B cell (primary cell): Measurements from ENCODE around the gene ANKRD33B. TPM values are rescaled to one million over a fixed set of nuclear protein-coding genes. Genes with fewer than 3 reads are reported as not detected.
A peak's percentile ranks its signal among the peaks of the same experiment; 100 is the strongest.

ENCODE experiments used
- ATAC-seq: fragments of 200-7000 bp; cut with Tn5 transposase; one replicate; pipeline ENCODE4 v1.10.0; 2021; ENCODE audit warnings: low read depth, mild to moderate bottlenecking, moderate number of reproducible peaks, moderate library complexity
- CTCF ChIA-PET: fragments of 350-600 bp; sonication (Branson Sonifier 250); formaldehyde crosslinking; loops from one replicate; lab custom pipeline; 2021; ENCODE audit warnings: antibody characterized with exemption, inconsistent platforms; lab: Charles Lee
- POLR2A ChIA-PET: fragments of 350-600 bp; sonication (Branson Sonifier 250); formaldehyde crosslinking; loops from one replicate; lab custom pipeline; 2021; ENCODE audit warnings: antibody characterized with exemption; lab: Charles Lee
- DNase-seq: peaks from one replicate; pipeline ENCODE4 v3.0.0; 2013
- H2AFZ ChIP-seq: 2 replicates; pipeline ENCODE4 v1.6.1; 2012; ENCODE audit warnings: mild to moderate bottlenecking, low read depth, low read length; ENCODE audit not compliant: insufficient read depth, poor library complexity, severe bottlenecking
- H3K27ac ChIP-seq, 2 donors: 1 replicate in 1 of 2; 2 replicates in 1 of 2; pipeline ENCODE4 v1.5.1; 2012 to 2013; ENCODE audit warnings: low read length in 2 of 2, mild to moderate bottlenecking in 2 of 2, moderate library complexity in 1 of 2
- H3K27me3 ChIP-seq, 4 experiments: fragments of 200-600 bp in 1 of 4; sonication (generic) in 1 of 4; replicated peaks in 1 of 4; 1 replicate in 2 of 4; 2 replicates in 2 of 4; pipeline versions ENCODE4 v1.6.1 to v1.7.0; 2013 to 2016; ENCODE audit warnings: low read length in 3 of 4, mild to moderate bottlenecking in 2 of 4, mixed read lengths in 1 of 4, moderate library complexity in 1 of 4; ENCODE audit not compliant: insufficient read depth in 4 of 4, control insufficient read depth in 3 of 4; ENCODE audit errors: control extremely low read depth in 1 of 4
- H3K36me3 ChIP-seq, 2 experiments: replicated peaks in 1 of 2; 1 replicate in 1 of 2; 2 replicates in 1 of 2; pipeline versions ENCODE4 v1.6.1 to v1.7.1; 2013; ENCODE audit warnings: low read length in 1 of 2; ENCODE audit not compliant: insufficient read depth in 2 of 2, control insufficient read depth in 1 of 2; ENCODE audit errors: control extremely low read depth in 1 of 2, extremely low read depth in 1 of 2
- H3K4me1 ChIP-seq, 2 donors: fragments of 200-600 bp in 1 of 2; sonication (generic) in 1 of 2; 1 replicate in 1 of 2; 2 replicates in 1 of 2; pipeline versions ENCODE4 v1.5.1 to v1.6.1; 2013 to 2017; ENCODE audit warnings: low read length in 2 of 2; ENCODE audit not compliant: control insufficient read depth in 2 of 2, insufficient read depth in 2 of 2
- H3K4me2 ChIP-seq: replicated peaks from 2 replicates; pipeline ENCODE3; 2012; ENCODE audit warnings: mild to moderate bottlenecking, low read depth, low read length; ENCODE audit not compliant: poor library complexity, severe bottlenecking
- H3K4me3 ChIP-seq, 5 experiments: fragments of 200-600 bp in 1 of 5; sonication (generic) in 1 of 5; 1 replicate in 3 of 5; 2 replicates in 2 of 5; pipeline versions ENCODE4 v1.5.1 to v1.7.0; 2011 to 2016; ENCODE audit warnings: low read length in 4 of 5, mild to moderate bottlenecking in 4 of 5, low read depth in 2 of 5, control low read depth in 1 of 5, moderate library complexity in 1 of 5; ENCODE audit not compliant: insufficient read depth in 1 of 5; ENCODE audit errors: control extremely low read depth in 1 of 5, extremely low read depth in 1 of 5
- H3K79me2 ChIP-seq: fragments of 200-600 bp; sonication (generic); one replicate; pipeline ENCODE4 v1.6.0; 2016; ENCODE audit warnings: low read length; ENCODE audit not compliant: control insufficient read depth, insufficient read depth
- H3K9ac ChIP-seq: fragments of 200-600 bp; sonication (generic); 2 replicates; pipeline ENCODE4 v1.6.1; 2017; ENCODE audit warnings: mild to moderate bottlenecking, low read length, moderate library complexity
- H3K9me3 ChIP-seq, 3 donors: one replicate each; pipeline versions ENCODE4 v1.6.1 to v1.7.1; 2013; ENCODE audit warnings: low read length in 2 of 3; ENCODE audit not compliant: control insufficient read depth in 2 of 3, insufficient read depth in 1 of 3; ENCODE audit errors: control extremely low read depth in 1 of 3
- H4K20me1 ChIP-seq: 2 replicates; pipeline ENCODE4 v1.6.0; 2012; ENCODE audit warnings: mild to moderate bottlenecking, low read length; ENCODE audit not compliant: insufficient read depth, control insufficient read depth, poor library complexity, severe bottlenecking
- H3K27ac Mint-ChIP-seq: one replicate; pipeline ENCODE4 v1.8.0; 2021; ENCODE audit warnings: mixed read lengths
- H3K27me3 Mint-ChIP-seq: one replicate; pipeline ENCODE4 v1.8.0; 2021; ENCODE audit warnings: mixed read lengths
- H3K4me1 Mint-ChIP-seq: one replicate; pipeline ENCODE4 v1.8.0; 2021; ENCODE audit warnings: mixed read lengths
- H3K4me3 Mint-ChIP-seq: one replicate; pipeline ENCODE4 v1.8.0; 2021; ENCODE audit warnings: mixed read lengths
- H3K9me3 Mint-ChIP-seq: one replicate; pipeline ENCODE4 v1.8.0; 2022; ENCODE audit warnings: mixed read lengths; ENCODE audit not compliant: insufficient read depth
- CTCF ChIP-seq: fragments of 200-600 bp; IDR thresholded peaks from one replicate; pipeline ENCODE4 v1.8.0; 2022; ENCODE audit warnings: antibody characterized with exemption, mild to moderate bottlenecking
- EZH2 ChIP-seq: IDR thresholded peaks from 2 replicates; pipeline ENCODE4 v1.6.1; 2012; ENCODE audit warnings: borderline replicate concordance, low read depth, mild to moderate bottlenecking, moderate library complexity, low read length; ENCODE audit not compliant: insufficient read depth, poor library complexity, severe bottlenecking
- WGBS: methylation state at CpG from one replicate; pipeline ENCODE4 v1.1.5; 2013; ENCODE audit warnings: missing lambda C conversion rate; ENCODE audit not compliant: insufficient coverage; 5-methylcytosine and 5-hydroxymethylcytosine counted together
- intact Hi-C: fragments of 100-400 bp; cut with micrococcal nuclease; formaldehyde crosslinking; loops from one replicate; pipeline ENCODE4 v1.10.0; 2022
- polyA plus RNA-seq: library from polyadenylated mRNA; depleted of rRNA; stranded (reverse); fragments of >200 nt; gene quantifications from 2 replicates; pipeline ENCODE4 v1.2.3, GENCODE V29; 2012
- total RNA-seq, 2 donors: library from RNA; stranded (reverse); fragments of 120-200 nt in 1 of 2; gene quantifications; 1 replicate in 1 of 2; 2 replicates in 1 of 2; pipeline versions ENCODE4 v1.2.3 to v1.2.4, GENCODE V29; 2013 to 2022

The ANKRD33B gene
- total and polyA plus RNA-seq, 2 donors (not counting 1 experiment from before 2014, with no cell fraction given), result 2.9 to 23.4 TPM

GRCh38 chr5:10600626-10601245, 36.9 kb downstream of the ANKRD33B start:
- peaks cover 23% of the 10 kb centered on the region for H4K20me1 ChIP-seq
- H3K36me3 ChIP-seq, result no peaks in the 10 kb centered on the region
- H2AFZ ChIP-seq, result no peak overlapping the region
- intact Hi-C loops, result no loop called here
- WGBS, result no CpG with 5 or more reads among the region's 5 CpGs
- H3K27ac Mint-ChIP-seq, result peak overlapping the region; percentile 47
- peak; percentile 67 for ATAC-seq
- peaks cover 15 to 17% of the 10 kb centered on the region in 2 donors for H3K4me1 ChIP-seq
- peaks cover 56% of the 10 kb centered on the region for H3K4me1 Mint-ChIP-seq
- H3K79me2 ChIP-seq, result peaks cover 80% of the 10 kb centered on the region
- H3K9me3 Mint-ChIP-seq, result no peaks in the 10 kb centered on the region
- no peak for TF ChIP-seq EZH2
- no peak for TF ChIP-seq CTCF
- H3K9me3 ChIP-seq, result peaks cover 0 to 4% (median 2%) of the 10 kb centered on the region in 3 donors
- H3K9ac ChIP-seq, result peak overlapping the region; percentile 14
- H3K27ac ChIP-seq, result no peak overlapping the region
- ChIA-PET CTCF (interaction anchor here (0.8 kb wide), 1 partner anchor 147 kb away, joined by 4 read pairs; no protein-coding TSS in a partner anchor), POLR2A (no interaction called here)
- peak; percentile 19 for DNase-seq
- H3K4me3 Mint-ChIP-seq, result peak overlapping the region; percentile 74
- H3K27me3 ChIP-seq, result no peaks in the 10 kb centered on the region
- peak overlapping the region; percentile 48 for H3K4me2 ChIP-seq
- H3K4me3 ChIP-seq, result no peak overlapping the region
- no peaks in the 10 kb centered on the region for H3K27me3 Mint-ChIP-seq
